ENCODE measurements around the gene SCIMP. TPM values are rescaled to one million over a fixed set of nuclear protein-coding genes. Genes with fewer than 3 reads are reported as not detected.
A peak's percentile ranks its signal among the peaks of the same experiment; 100 is the strongest.

SCIMP gene
- total RNA-seq: under 1 TPM in 2 of 4 donors, not detected in 2; 0.62 to 0.91 TPM

DNA sequence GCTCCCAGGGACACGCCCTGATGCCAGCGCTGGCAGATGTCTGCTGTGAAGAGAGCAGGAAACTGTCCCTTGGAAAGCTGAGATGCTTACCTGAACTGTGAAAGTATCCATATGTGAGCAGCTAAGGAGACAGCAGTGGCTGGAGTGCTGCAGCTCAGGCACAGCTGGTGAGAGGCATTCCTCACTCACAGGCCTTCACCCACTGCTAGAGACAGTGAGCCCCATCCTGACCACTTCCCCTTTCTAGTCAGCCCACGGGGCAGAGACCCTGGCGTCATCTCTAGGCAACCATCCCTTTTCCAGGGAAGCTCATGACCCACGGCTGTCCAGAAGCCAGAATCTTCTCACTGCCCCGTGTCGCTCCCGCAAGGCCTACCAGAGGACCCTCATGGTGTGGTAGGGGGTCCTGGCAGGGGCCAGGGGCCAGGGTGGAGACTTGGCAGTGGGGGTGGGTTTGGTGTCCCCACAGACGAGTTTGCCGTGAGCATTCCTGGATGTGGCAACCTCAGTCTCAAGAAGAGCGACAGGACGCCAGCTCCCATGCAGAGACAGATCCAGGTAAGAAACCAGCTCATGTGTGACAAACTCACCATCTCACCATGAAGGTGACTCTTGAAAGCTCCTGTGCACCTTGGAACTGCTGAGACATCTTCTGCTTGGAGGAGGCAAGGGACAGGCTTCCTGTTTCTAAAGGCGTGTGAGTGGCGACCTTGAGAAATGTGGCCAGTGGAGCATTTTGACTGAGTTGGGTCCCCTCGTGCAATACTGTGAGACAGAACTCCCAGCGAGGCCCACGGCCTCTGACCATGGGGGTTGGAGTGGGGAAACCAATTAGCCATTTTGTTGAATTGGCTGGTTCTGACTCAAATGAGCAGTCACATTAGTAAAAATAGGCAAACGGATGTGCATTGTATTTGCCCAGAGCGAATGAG lies at the start of gene SCIMP:
SCIMP (minus strand) TSS at position 216 of the 932 bp plus-strand sequence; CDS start at position 111, 105 bp downstream.
- Histone ChIP-seq H3K4me3 (no peak within 1 kb of the TSS), H3K4me1 (no peaks in the 10 kb centered on the region), H3K27me3 (no peaks in the 10 kb centered on the region), H3K36me3 (no peaks in the 10 kb centered on the region), H3K27ac (no peak within 1 kb of the TSS), H3K9me3 (no peaks in the 10 kb centered on the region)
- DNase-seq: no peak
- intact Hi-C loops (cut with DNase I; ENCODE audit: low total_unique reads): no loop called here
- TF ChIP-seq, protein P1, sequence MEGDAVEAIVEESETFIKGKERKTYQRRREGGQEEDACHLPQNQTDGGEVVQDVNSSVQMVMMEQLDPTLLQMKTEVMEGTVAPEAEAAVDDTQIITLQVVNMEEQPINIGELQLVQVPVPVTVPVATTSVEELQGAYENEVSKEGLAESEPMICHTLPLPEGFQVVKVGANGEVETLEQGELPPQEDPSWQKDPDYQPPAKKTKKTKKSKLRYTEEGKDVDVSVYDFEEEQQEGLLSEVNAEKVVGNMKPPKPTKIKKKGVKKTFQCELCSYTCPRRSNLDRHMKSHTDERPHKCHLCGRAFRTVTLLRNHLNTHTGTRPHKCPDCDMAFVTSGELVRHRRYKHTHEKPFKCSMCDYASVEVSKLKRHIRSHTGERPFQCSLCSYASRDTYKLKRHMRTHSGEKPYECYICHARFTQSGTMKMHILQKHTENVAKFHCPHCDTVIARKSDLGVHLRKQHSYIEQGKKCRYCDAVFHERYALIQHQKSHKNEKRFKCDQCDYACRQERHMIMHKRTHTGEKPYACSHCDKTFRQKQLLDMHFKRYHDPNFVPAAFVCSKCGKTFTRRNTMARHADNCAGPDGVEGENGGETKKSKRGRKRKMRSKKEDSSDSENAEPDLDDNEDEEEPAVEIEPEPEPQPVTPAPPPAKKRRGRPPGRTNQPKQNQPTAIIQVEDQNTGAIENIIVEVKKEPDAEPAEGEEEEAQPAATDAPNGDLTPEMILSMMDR (IDR thresholded peaks at IDR 0.05): no peak
- TF ChIP-seq POLR2A (IDR thresholded peaks at IDR 0.05): no peak

DNA sequence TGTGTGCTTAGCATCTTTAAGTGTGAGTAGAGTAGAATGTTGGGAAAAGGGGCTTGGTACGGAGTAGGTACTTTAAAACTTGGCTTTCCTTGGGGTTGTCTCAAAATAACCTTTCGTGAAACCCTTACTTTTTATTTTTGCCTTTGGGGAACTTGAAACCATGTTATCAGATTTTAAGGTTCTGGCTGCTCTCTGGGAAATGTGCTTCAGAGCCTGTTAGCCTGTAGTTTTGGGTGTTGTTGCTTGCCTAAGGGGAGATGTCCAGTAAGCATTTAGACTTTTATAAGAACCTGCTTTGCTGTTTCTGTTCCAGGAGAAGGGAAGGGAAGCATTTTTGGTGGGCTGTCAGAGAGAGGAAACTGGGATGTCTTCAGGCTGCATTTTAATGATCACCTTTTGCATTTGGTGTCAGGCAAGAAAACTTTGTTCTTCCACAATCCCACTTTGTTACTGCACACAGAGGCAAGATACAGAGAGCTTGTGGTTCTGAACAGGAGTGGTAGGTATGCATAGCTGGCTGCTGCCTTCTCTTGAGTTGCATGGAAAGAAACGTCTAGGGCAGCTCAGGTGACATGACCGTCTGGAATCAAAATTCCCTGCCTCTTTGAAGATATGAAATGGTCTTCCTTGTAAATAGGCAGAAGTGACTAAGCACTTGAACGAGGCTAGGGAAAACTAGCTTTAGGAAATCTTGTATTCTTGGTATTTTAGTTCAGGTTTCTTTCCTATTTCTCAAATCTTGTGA lies 49.1 kb upstream of the SCIMP start:
- peaks cover 6 to 8% of the 10 kb centered on the region in 2 donors for H3K4me1 ChIP-seq
- DNase-seq: no peak
- no peak for TF ChIP-seq POLR2A (IDR thresholded peaks at IDR 0.05)
- TF ChIP-seq, protein P1 (IDR thresholded peaks at IDR 0.05): no peak
- H3K27ac ChIP-seq: no peak overlapping the region
- intact Hi-C loops (cut with DNase I; ENCODE audit: low total_unique reads): no loop called here
- H3K9me3 ChIP-seq: no peaks in the 10 kb centered on the region
- H3K36me3 ChIP-seq: no peaks in the 10 kb centered on the region
- H3K4me3 ChIP-seq: peak overlapping the region in 1 of 2 donors; percentile 96
- H3K27me3 ChIP-seq: no peaks in the 10 kb centered on the region

DNA sequence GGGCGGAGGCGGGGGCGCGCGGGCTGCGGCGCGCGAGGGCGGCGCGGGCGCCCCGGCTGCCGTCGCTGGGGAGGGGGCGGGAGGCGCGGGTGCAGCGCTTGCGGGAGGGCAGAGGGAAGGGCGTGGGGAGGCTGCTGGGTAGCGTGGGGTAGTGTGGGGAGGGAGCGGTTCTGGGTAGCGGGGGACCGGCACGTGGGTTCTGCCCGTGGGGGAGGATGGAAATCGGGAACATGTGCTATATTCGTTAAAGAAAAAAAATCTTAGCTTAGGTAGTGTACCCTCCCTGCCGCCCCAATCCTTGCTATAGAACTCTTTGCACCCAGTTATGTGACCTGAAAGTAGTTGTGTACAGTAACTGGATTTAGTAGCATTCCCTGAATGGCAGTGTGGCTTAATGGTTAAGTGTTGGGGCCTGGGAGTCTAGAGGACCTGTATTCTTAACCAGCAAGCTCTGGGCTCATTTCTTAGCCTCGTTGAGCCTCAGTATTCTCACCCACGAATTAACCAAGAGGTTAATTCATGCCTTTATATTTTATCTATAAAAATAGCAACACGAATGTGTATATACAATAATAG lies 48.1 kb upstream of the SCIMP start:
- TF ChIP-seq, protein P1 (IDR thresholded peaks at IDR 0.05): no peak
- no peaks in the 10 kb centered on the region for H3K27me3 ChIP-seq
- H3K36me3 ChIP-seq: no peaks in the 10 kb centered on the region
- H3K4me3 ChIP-seq: peak overlapping the region; percentile 55 to 96
- intact Hi-C loops (cut with DNase I; ENCODE audit: low total_unique reads): no loop called here
- H3K9me3 ChIP-seq: no peaks in the 10 kb centered on the region
- peak overlapping the region; percentile 21 to 92 for H3K27ac ChIP-seq
- H3K4me1 ChIP-seq: peaks cover 6 to 8% of the 10 kb centered on the region in 2 donors
- peak; percentile 22 to 31 for DNase-seq

DNA sequence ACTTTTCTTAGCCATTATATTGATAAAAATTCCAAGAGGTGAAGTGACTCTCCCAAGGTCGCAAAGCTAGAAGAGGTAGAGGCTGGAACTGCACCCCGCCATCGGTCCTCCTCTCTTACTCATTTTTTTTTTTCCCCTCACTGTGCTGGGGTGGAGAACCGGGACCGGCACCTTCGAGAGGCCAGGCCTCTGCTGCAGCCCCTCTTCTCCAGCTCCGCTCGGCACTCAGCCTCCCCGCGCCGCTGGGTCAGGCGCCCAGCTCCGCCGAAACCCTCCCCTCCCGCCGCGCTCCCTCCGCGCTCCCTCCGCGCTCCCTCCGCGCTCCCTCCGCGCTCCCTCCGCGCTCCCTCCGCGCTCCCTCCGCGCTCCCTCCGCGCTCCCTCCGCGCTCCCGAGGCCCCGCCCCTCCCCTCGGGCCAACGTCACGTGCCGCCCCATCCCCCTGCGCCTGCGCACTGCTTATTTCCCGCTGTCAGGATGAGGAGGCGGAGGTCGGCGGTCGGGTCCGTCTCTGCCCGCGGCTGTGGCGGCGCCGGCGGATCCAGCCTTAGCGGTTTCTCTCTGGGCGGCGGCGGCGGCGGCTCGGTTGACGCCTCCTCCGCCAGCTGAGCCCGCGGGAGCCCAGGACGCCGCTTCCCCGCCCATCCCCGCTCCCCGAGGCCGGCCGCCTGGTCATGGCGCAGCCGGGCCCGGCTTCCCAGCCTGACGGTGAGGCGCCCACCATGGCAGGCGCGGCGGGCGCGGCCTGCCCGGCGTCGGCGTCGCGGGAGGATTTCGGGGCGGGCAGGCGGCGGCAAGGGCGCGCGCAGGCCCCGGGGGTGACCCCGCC lies 47.4 kb upstream of the SCIMP start, which contains the start of gene RABEP1:
RABEP1 (plus strand) TSS at position 471 of the 828 bp plus-strand sequence; CDS start at position 674, 203 bp downstream.
- Histone ChIP-seq H3K4me1 (peaks cover 6 to 8% of the 10 kb centered on the region in 2 donors), H3K27ac (peak within 1 kb of the TSS; percentile 86 to 92), H3K9me3 (no peaks in the 10 kb centered on the region), H3K4me3 (peak within 1 kb of the TSS; percentile 55 to 96), H3K36me3 (no peaks in the 10 kb centered on the region), H3K27me3 (no peaks in the 10 kb centered on the region)
- intact Hi-C loops (cut with DNase I; ENCODE audit: low total_unique reads): no loop called here
- peak; percentile 69 to 92 for TF ChIP-seq POLR2A (IDR thresholded peaks at IDR 0.05)
- TF ChIP-seq, protein P1 (IDR thresholded peaks at IDR 0.05): peak in 1 of 4 experiments; percentile 12
- DNase-seq: peak; percentile 88 to 90
